ENCODE measurements around the gene HPCAL1. TPM values are rescaled to one million over a fixed set of nuclear protein-coding genes. Genes with fewer than 3 reads are reported as not detected.

HPCAL1 gene
- total and polyA plus RNA-seq, 2 experiments from 2014 or later, result 8.3 to 25.4 TPM

GRCh38 chr2:10433947-10434885 lies 131.5 kb downstream of the HPCAL1 start:
- Histone ChIP-seq H3K27me3 (ENCODE audit: insufficient read depth) (peaks cover 3% of the 10 kb centered on the region; the same call in 1 of the 2 replicates), H3K27ac (ENCODE audit: low read depth) (no peak overlapping the region), H3K36me3 (ENCODE audit: insufficient read depth) (no peaks in the 10 kb centered on the region), H3F3A (replicated peaks; ENCODE audit: low read depth) (no peaks in the 10 kb centered on the region), H3K79me2 (replicated peaks; ENCODE audit: insufficient read depth) (no peaks in the 10 kb centered on the region), H3K9me2 (ENCODE audit: insufficient read depth) (no peaks in the 10 kb centered on the region), H3K4me2 (no peak overlapping the region), H2AFZ (no peak overlapping the region), H4K20me1 (replicated peaks; ENCODE audit: insufficient read depth) (no peaks in the 10 kb centered on the region), H3K4me3 (no peak overlapping the region), H3K4me1 (ENCODE audit: insufficient read depth) (no peaks in the 10 kb centered on the region)
- Mint-ChIP-seq H3K36me3 (ENCODE audit: low read depth) (peaks cover 2% of the 10 kb centered on the region; the same call in 2 of the 3 replicates), H3K4me1 (peaks cover 3% of the 10 kb centered on the region; the same call in 2 of the 3 replicates), H3K27me3 (ENCODE audit: insufficient read depth, low read depth, poor library complexity) (peaks cover 17% of the 10 kb centered on the region), H3K4me3 (no peak overlapping the region), H3K27ac (no peak overlapping the region), H3K9me3 (no peaks in the 10 kb centered on the region)
- ATAC-seq (no peak), DNase-seq (ENCODE audit: low spot score) (no peak)
- TF ChIP-seq NANOG (IDR thresholded peaks at IDR 0.05; ENCODE audit: borderline replicate concordance) (no peak), REST (IDR thresholded peaks at IDR 0.05; ENCODE audit: unreplicated experiment) (no peak), POLR2AphosphoS5 (IDR thresholded peaks at IDR 0.05; ENCODE audit: low read depth) (no peak), CREB1 (CRISPR knock-in tag; IDR thresholded peaks at IDR 0.05; ENCODE audit: low read depth) (no peak), CTCF (conservative IDR thresholded peaks at IDR 0.05; ENCODE audit: low read depth in 2 of 2) (no peak), EZH2phosphoT487 (IDR thresholded peaks at IDR 0.05; ENCODE audit: unreplicated experiment) (no peak), STAT1 (IDR thresholded peaks at IDR 0.05; ENCODE audit: unreplicated experiment) (no peak), ETS1 (IDR thresholded peaks at IDR 0.05) (no peak), ZNF331 (CRISPR knock-in tag; IDR thresholded peaks at IDR 0.05; ENCODE audit: low read depth) (no peak)

Measured in GM23338 (cell line).